ENCODE results near the gene PAEP. TPM values are rescaled to one million over a fixed set of nuclear protein-coding genes. Genes with fewer than 3 reads are reported as not detected.

The PAEP gene
- polyA plus RNA-seq, 1 donor (not counting 4 experiments of a cell fraction or from before 2014, with no cell fraction given): not detected

- no peaks in the 10 kb centered on the region for H3K9me1 ChIP-seq (ENCODE audit: control insufficient read depth, extremely low read depth, insufficient read depth, low read length)
- no peaks in the 10 kb centered on the region for H3K79me2 ChIP-seq (ENCODE audit: control insufficient read depth, insufficient read depth, low read length)
- no peak overlapping the region for H3K4me2 ChIP-seq (ENCODE audit: control insufficient read depth, extremely low read depth, insufficient read depth, low read depth, low read length)
- no peak for DNase-seq (ENCODE audit: low read depth, low spot score)
- no peaks in the 10 kb centered on the region for H3K36me3 ChIP-seq (ENCODE audit: control insufficient read depth in 2 of 2, extremely low read depth in 1 of 2, insufficient read depth in 2 of 2, low read length in 2 of 2)
- dilution Hi-C loops (cut with MboI; ENCODE audit: extremely low pct_ligation_motif_present, low sequenced_read_pairs): no loop called here
- H2AFZ ChIP-seq (ENCODE audit: control insufficient read depth, low read length): no peak overlapping the region
- no peaks in the 10 kb centered on the region for H3K4me1 ChIP-seq (ENCODE audit: control insufficient read depth, extremely low read depth, insufficient read depth, low read length)
- TF ChIP-seq EZH2 (IDR thresholded peaks at IDR 0.05; ENCODE audit: low read length) (no peak), CTCF (optimal IDR thresholded peaks at IDR 0.05 in 1 of 3, IDR thresholded peaks at IDR 0.05 in 1 of 3, conservative IDR thresholded peaks at IDR 0.05 in 1 of 3; ENCODE audit: extremely low read depth in 1 of 3, insufficient read depth in 2 of 3, low read length in 3 of 3) (no peak)
- H3K27ac ChIP-seq (ENCODE audit: control insufficient read depth, insufficient read depth, low read length): no peak overlapping the region
- FAIRE-seq: no peak
- H3K27me3 ChIP-seq (ENCODE audit: control insufficient read depth, extremely low read depth, insufficient read depth, low read length): no peaks in the 10 kb centered on the region
- H3K9me3 ChIP-seq (ENCODE audit: control insufficient read depth, low read depth, low read length): no peaks in the 10 kb centered on the region
- no peak overlapping the region for H3K9ac ChIP-seq (ENCODE audit: control insufficient read depth, extremely low read depth, insufficient read depth, low read length)
- H4K20me1 ChIP-seq (ENCODE audit: control insufficient read depth, extremely low read depth, insufficient read depth, low read length): no peaks in the 10 kb centered on the region
- H3K4me3 ChIP-seq (ENCODE audit: control insufficient read depth in 2 of 3, extremely low read depth in 1 of 3, insufficient read depth in 2 of 3, low read depth in 1 of 3, low read length in 3 of 3): no peak overlapping the region
Measured at GRCh38 chr9:135588371-135588770, 26.8 kb downstream of the PAEP start.

- dilution Hi-C loops (cut with MboI; ENCODE audit: extremely low pct_ligation_motif_present, low sequenced_read_pairs): no loop called here
- FAIRE-seq (no peak), DNase-seq (ENCODE audit: low read depth, low spot score) (no peak)
- H3K27me3 ChIP-seq (ENCODE audit: control insufficient read depth, extremely low read depth, insufficient read depth, low read length): no peaks in the 10 kb centered on the region
- no peaks in the 10 kb centered on the region for H4K20me1 ChIP-seq (ENCODE audit: control insufficient read depth, extremely low read depth, insufficient read depth, low read length)
- no peak overlapping the region for H2AFZ ChIP-seq (ENCODE audit: control insufficient read depth, low read length)
- H3K36me3 ChIP-seq (ENCODE audit: control insufficient read depth in 2 of 2, extremely low read depth in 1 of 2, insufficient read depth in 2 of 2, low read length in 2 of 2): no peaks in the 10 kb centered on the region
- TF ChIP-seq CTCF (optimal IDR thresholded peaks at IDR 0.05 in 1 of 3, IDR thresholded peaks at IDR 0.05 in 1 of 3, conservative IDR thresholded peaks at IDR 0.05 in 1 of 3; ENCODE audit: extremely low read depth in 1 of 3, insufficient read depth in 2 of 3, low read length in 3 of 3) (no peak), EZH2 (IDR thresholded peaks at IDR 0.05; ENCODE audit: low read length) (no peak)
- H3K4me3 ChIP-seq (ENCODE audit: control insufficient read depth in 2 of 3, extremely low read depth in 1 of 3, insufficient read depth in 2 of 3, low read depth in 1 of 3, low read length in 3 of 3): no peak overlapping the region
- no peaks in the 10 kb centered on the region for H3K79me2 ChIP-seq (ENCODE audit: control insufficient read depth, insufficient read depth, low read length)
- no peak overlapping the region for H3K27ac ChIP-seq (ENCODE audit: control insufficient read depth, insufficient read depth, low read length)
- no peaks in the 10 kb centered on the region for H3K4me1 ChIP-seq (ENCODE audit: control insufficient read depth, extremely low read depth, insufficient read depth, low read length)
- H3K9ac ChIP-seq (ENCODE audit: control insufficient read depth, extremely low read depth, insufficient read depth, low read length): no peak overlapping the region
- no peaks in the 10 kb centered on the region for H3K9me1 ChIP-seq (ENCODE audit: control insufficient read depth, extremely low read depth, insufficient read depth, low read length)
- no peak overlapping the region for H3K4me2 ChIP-seq (ENCODE audit: control insufficient read depth, extremely low read depth, insufficient read depth, low read depth, low read length)
- H3K9me3 ChIP-seq (ENCODE audit: control insufficient read depth, low read depth, low read length): no peaks in the 10 kb centered on the region
Measured at GRCh38 chr9:135588886-135589595, 27.5 kb downstream of the PAEP start.
